HepG2 (cell line): ENCODE data around the gene DUS1L. TPM values are rescaled to one million over a fixed set of nuclear protein-coding genes. Genes with fewer than 3 reads are reported as not detected.

Experiments used
- EP300 ChIP-seq, 3 experiments: sonication (generic) in 1 of 3; formaldehyde crosslinking in 1 of 3; IDR thresholded peaks; 2 replicates each; pipeline versions ENCODE4 v1.5.1 to v1.6.1; 2011 to 2020; ENCODE audit warnings: low read depth in 2 of 3, low read length in 2 of 3, borderline replicate concordance in 1 of 3, improper control_type of control experiment in 1 of 3, mild to moderate bottlenecking in 1 of 3, missing genetic modification reagents in 1 of 3, moderate library complexity in 1 of 3
- ISL2 ChIP-seq: sonication (generic); formaldehyde crosslinking; IDR thresholded peaks from 2 replicates; pipeline ENCODE4 v1.5.0; 2020; ENCODE audit warnings: missing genetic modification reagents
- NR0B2 ChIP-seq: sonication (generic); formaldehyde crosslinking; IDR thresholded peaks from 2 replicates; pipeline ENCODE4 v1.4.0; 2020; ENCODE audit warnings: mild to moderate bottlenecking, missing genetic modification reagents
- PCBP2 ChIP-seq: fragments of 200-400 bp; formaldehyde crosslinking; optimal IDR thresholded peaks from 2 replicates; pipeline ENCODE3; 2018; ENCODE audit warnings: low read length, low read depth; ENCODE audit not compliant: poor library complexity, severe bottlenecking
- PITX1 ChIP-seq: sonication (generic); formaldehyde crosslinking; IDR thresholded peaks from 2 replicates; pipeline ENCODE4 v1.5.1; 2020; ENCODE audit warnings: mild to moderate bottlenecking, missing genetic modification reagents
- SATB2 ChIP-seq: sonication (generic); formaldehyde crosslinking; IDR thresholded peaks from 2 replicates; pipeline ENCODE4 v1.5.0; 2020; ENCODE audit warnings: missing genetic modification reagents
- TFAP4 ChIP-seq: sonication (generic); IDR thresholded peaks from 2 replicates; pipeline ENCODE4 v1.6.1; 2016; ENCODE audit warnings: low read depth, borderline replicate concordance
- ZFP36 ChIP-seq: fragments of 150-350 bp; IDR thresholded peaks from 2 replicates; pipeline ENCODE4 v1.6.1; 2018; ENCODE audit warnings: borderline replicate concordance, low read length, low read depth; ENCODE audit not compliant: partially characterized antibody
- ZNF431 ChIP-seq: sonication (generic); formaldehyde crosslinking; IDR thresholded peaks from 2 replicates; pipeline ENCODE4 v1.9.0; 2022; ENCODE audit warnings: missing genetic modification reagents, low read depth, mild to moderate bottlenecking, borderline replicate concordance
- ZNF614 ChIP-seq: IDR thresholded peaks from 2 replicates; pipeline ENCODE4 v1.6.1; 2018; ENCODE audit warnings: missing biosample characterization, missing genetic modification reagents, inconsistent platforms, borderline replicate concordance
- ZNF703 ChIP-seq: sonication (generic); formaldehyde crosslinking; IDR thresholded peaks from 2 replicates; pipeline ENCODE4 v1.5.1; 2020; ENCODE audit warnings: missing genetic modification reagents, mild to moderate bottlenecking, moderate library complexity, borderline replicate concordance
- polyA plus RNA-seq, 8 experiments: library from polyadenylated mRNA; depleted of rRNA in 3 of 8; stranded (reverse) in 7 of 8; unstranded in 1 of 8; fragments of >200 nt; fragmentation: Illumina TruSeq in 4 of 8; extraction: Trizol in 4 of 8; gene quantifications; 2 replicates each; pipeline versions ENCODE4 v1.2.1 to v1.2.3, GENCODE V29; 2011 to 2016; ENCODE audit warnings: low read depth in 4 of 8, missing spikeins in 1 of 8, mixed read lengths in 1 of 8; ENCODE audit not compliant: insufficient read depth in 1 of 8
- total RNA-seq, 5 experiments: library from RNA; depleted of rRNA; stranded (reverse); fragments of >200 nt; fragmentation: Illumina TruSeq; extraction: Trizol; gene quantifications; 2 replicates each; pipeline ENCODE4 v1.2.3, GENCODE V29; 2016; ENCODE audit warnings: low read depth in 1 of 5
- TF ChIP-seq, protein P1 (sequence below): sonication (generic); formaldehyde crosslinking; IDR thresholded peaks from 2 replicates; pipeline ENCODE4 v1.5.1; 2020; ENCODE audit warnings: mild to moderate bottlenecking, missing genetic modification reagents, borderline replicate concordance
- TF ChIP-seq, protein P2 (sequence below): sonication (generic); formaldehyde crosslinking; IDR thresholded peaks from 2 replicates; pipeline ENCODE4 v1.8.1; 2023; ENCODE audit warnings: mild to moderate bottlenecking, inconsistent platforms, moderate library complexity, missing genetic modification reagents, borderline replicate concordance
- TF ChIP-seq, protein P3 (sequence below): IDR thresholded peaks from 2 replicates; pipeline ENCODE4 v1.6.1; 2016; ENCODE audit warnings: mild to moderate bottlenecking

Gene DUS1L
- total and polyA plus RNA-seq, 2 of the 13 experiments (the other 11 are each of a cell fraction or from before 2014, with no cell fraction given): 81.0 to 109 TPM

DNA sequence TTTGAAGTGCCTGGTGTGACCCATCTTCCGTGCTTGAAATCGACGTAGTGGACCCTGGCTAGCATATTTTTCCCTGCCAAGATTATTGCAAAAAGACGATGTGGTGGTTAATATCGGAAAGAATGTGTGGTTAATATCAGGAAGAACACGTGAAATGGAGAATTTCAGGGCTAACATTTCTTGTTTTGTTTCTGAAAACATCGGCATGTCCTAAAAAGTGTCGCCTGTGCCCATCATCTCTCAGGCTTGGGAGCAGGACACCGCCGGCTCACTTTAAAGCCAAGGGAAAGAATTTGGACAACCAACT, 27.8 kb downstream of the DUS1L start (continued):
- TF ChIP-seq NR0B2: no peak
- no peak for TF ChIP-seq PCBP2
- TF ChIP-seq, protein P1, sequence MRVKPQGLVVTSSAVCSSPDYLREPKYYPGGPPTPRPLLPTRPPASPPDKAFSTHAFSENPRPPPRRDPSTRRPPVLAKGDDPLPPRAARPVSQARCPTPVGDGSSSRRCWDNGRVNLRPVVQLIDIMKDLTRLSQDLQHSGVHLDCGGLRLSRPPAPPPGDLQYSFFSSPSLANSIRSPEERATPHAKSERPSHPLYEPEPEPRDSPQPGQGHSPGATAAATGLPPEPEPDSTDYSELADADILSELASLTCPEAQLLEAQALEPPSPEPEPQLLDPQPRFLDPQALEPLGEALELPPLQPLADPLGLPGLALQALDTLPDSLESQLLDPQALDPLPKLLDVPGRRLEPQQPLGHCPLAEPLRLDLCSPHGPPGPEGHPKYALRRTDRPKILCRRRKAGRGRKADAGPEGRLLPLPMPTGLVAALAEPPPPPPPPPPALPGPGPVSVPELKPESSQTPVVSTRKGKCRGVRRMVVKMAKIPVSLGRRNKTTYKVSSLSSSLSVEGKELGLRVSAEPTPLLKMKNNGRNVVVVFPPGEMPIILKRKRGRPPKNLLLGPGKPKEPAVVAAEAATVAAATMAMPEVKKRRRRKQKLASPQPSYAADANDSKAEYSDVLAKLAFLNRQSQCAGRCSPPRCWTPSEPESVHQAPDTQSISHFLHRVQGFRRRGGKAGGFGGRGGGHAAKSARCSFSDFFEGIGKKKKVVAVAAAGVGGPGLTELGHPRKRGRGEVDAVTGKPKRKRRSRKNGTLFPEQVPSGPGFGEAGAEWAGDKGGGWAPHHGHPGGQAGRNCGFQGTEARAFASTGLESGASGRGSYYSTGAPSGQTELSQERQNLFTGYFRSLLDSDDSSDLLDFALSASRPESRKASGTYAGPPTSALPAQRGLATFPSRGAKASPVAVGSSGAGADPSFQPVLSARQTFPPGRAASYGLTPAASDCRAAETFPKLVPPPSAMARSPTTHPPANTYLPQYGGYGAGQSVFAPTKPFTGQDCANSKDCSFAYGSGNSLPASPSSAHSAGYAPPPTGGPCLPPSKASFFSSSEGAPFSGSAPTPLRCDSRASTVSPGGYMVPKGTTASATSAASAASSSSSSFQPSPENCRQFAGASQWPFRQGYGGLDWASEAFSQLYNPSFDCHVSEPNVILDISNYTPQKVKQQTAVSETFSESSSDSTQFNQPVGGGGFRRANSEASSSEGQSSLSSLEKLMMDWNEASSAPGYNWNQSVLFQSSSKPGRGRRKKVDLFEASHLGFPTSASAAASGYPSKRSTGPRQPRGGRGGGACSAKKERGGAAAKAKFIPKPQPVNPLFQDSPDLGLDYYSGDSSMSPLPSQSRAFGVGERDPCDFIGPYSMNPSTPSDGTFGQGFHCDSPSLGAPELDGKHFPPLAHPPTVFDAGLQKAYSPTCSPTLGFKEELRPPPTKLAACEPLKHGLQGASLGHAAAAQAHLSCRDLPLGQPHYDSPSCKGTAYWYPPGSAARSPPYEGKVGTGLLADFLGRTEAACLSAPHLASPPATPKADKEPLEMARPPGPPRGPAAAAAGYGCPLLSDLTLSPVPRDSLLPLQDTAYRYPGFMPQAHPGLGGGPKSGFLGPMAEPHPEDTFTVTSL (CRISPR knock-in tag): no peak
- TF ChIP-seq, protein P2, sequence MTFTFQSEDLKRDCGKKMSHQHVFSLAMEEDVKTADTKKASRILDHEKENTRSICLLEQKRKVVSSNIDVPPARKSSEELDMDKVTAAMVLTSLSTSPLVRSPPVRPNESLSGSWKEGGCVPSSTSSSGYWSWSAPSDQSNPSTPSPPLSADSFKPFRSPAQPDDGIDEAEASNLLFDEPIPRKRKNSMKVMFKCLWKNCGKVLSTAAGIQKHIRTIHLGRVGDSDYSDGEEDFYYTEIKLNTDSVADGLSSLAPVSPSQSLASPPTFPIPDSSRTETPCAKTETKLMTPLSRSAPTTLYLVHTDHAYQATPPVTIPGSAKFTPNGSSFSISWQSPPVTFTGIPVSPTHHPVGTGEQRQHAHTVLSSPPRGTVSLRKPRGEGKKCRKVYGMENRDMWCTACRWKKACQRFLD (CRISPR knock-in tag): no peak
- no peak for TF ChIP-seq ISL2 (CRISPR knock-in tag)
- TF ChIP-seq TFAP4: 0 out of 2 replicates have a peak, but pooled peaks have one; percentile 2
- TF ChIP-seq, protein P3, sequence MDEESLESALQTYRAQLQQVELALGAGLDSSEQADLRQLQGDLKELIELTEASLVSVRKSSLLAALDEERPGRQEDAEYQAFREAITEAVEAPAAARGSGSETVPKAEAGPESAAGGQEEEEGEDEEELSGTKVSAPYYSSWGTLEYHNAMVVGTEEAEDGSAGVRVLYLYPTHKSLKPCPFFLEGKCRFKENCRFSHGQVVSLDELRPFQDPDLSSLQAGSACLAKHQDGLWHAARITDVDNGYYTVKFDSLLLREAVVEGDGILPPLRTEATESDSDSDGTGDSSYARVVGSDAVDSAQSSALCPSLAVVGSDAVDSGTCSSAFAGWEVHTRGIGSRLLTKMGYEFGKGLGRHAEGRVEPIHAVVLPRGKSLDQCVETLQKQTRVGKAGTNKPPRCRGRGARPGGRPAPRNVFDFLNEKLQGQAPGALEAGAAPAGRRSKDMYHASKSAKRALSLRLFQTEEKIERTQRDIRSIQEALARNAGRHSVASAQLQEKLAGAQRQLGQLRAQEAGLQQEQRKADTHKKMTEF (CRISPR knock-in tag): no peak
- no peak for TF ChIP-seq EP300 (IDR thresholded peaks at IDR 0.05; ENCODE audit: low read depth in 2 of 2, low read length in 2 of 2)
- TF ChIP-seq EP300 (CRISPR knock-in tag; IDR thresholded peaks at IDR 0.05; ENCODE audit: borderline replicate concordance): no peak
- no peak for TF ChIP-seq ZNF703 (CRISPR knock-in tag)
- no peak for TF ChIP-seq ZNF431 (CRISPR knock-in tag)
- no peak for TF ChIP-seq PITX1
- TF ChIP-seq ZFP36: no peak
- TF ChIP-seq ZNF614 (CRISPR knock-in tag): no peak
- TF ChIP-seq SATB2 (CRISPR knock-in tag): no peak
